NCI-H2171 (cell line): Measurements from ENCODE around the gene AP2B1.
A peak's percentile ranks its signal among the peaks of the same experiment; 100 is the strongest.

ENCODE experiments used
- DNase-seq: peaks from one replicate; lab custom pipeline; 2025; lab: John Stamatoyannopoulos, UW

AP2B1 gene

GRCh38 chr17:35730400-35731005 lies 143.4 kb downstream of the AP2B1 start:
- DNase-seq: no peak

- peak; percentile 55 for DNase-seq
Observed at GRCh38 chr17:35731239-35731916, 144.3 kb downstream of the AP2B1 start, which contains the start of gene RASL10B. Gene RASL10B (plus strand): TSS chr17:35731639. CDS start chr17:35735185, 3,546 bp downstream.

GRCh38 chr17:35731917-35732805 lies 145.0 kb downstream of the AP2B1 start:
- DNase-seq: no peak

- no peak for DNase-seq
Observed at GRCh38 chr17:35732806-35733136, 145.6 kb downstream of the AP2B1 start.

- DNase-seq: no peak
Observed at GRCh38 chr17:35733366-35733765, 146.2 kb downstream of the AP2B1 start.

- DNase-seq: no peak
Observed at GRCh38 chr17:35734396-35734795, 147.3 kb downstream of the AP2B1 start.

GRCh38 chr17:35735036-35735805 lies 148.1 kb downstream of the AP2B1 start:
- DNase-seq: no peak

GRCh38 chr17:35736236-35736635 lies 149.1 kb downstream of the AP2B1 start:
- DNase-seq: no peak

- DNase-seq: no peak
Observed at GRCh38 chr17:35738519-35739133, 151.5 kb downstream of the AP2B1 start.

- no peak for DNase-seq
Observed at GRCh38 chr17:35740216-35740615, 153.1 kb downstream of the AP2B1 start.

GRCh38 chr17:35740997-35741931 lies 154.1 kb downstream of the AP2B1 start:
- no peak for DNase-seq

- DNase-seq: no peak
Observed at GRCh38 chr17:35742496-35742895, 155.4 kb downstream of the AP2B1 start.

- no peak for DNase-seq
Observed at GRCh38 chr17:35742896-35743477, 155.9 kb downstream of the AP2B1 start.

- DNase-seq: no peak
Observed at GRCh38 chr17:35743626-35744328, 156.7 kb downstream of the AP2B1 start.

GRCh38 chr17:35744830-35745229 lies 157.7 kb downstream of the AP2B1 start:
- no peak for DNase-seq

- DNase-seq: no peak
Observed at GRCh38 chr17:35745246-35745645, 158.1 kb downstream of the AP2B1 start.

GRCh38 chr17:35745749-35746320 lies 158.7 kb downstream of the AP2B1 start:
- no peak for DNase-seq

- DNase-seq: peak; percentile 70
Observed at GRCh38 chr17:35747540-35748017, 160.5 kb downstream of the AP2B1 start.

GRCh38 chr17:35748341-35748841 lies 161.3 kb downstream of the AP2B1 start:
- DNase-seq: no peak
